GM15510 (cell line): ENCODE results near the gene ADNP2.

ENCODE experiments used
- POLR2A ChIP-seq: IDR thresholded peaks from 3 replicates; pipeline ENCODE4 v1.6.1; 2011; ENCODE audit warnings: borderline replicate concordance; ENCODE audit not compliant: insufficient read length; ENCODE audit errors: extremely low read depth

ADNP2 gene

GRCh38 chr18:80130555-80130954, 21.5 kb downstream of the ADNP2 start:
- TF ChIP-seq POLR2A, result no peak

DNA sequence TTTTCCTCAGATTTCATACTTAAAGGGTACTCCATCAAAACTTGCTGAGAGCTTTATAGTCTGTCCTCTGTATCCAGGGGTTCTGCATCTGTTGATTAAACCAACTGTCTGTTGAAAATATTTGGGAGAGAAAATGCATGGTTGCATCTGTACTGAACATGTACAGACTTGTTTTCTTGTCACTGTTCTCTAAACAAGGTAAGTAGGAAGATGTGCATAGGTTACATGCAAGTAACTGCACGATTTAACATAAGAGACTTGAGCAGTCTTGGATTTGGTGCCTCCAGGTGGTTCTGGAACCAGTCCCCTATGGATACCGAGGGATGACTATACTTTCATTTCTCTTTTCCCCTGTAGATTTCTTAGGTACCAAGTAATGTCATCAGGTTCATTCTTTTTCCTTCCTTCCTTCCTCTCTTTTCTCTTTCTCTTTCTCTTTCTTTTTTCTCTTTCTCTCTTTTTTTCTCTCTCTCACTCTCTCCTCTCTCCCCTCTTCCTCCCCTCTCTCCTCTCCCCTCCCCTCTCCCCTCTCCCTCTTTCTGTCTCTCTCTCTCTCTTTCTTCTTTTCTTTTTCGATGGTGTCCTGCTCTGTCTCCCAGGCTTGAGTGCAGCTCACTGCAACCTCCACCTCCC, 23.2 kb downstream of the ADNP2 start:
- TF ChIP-seq POLR2A, result no peak

DNA sequence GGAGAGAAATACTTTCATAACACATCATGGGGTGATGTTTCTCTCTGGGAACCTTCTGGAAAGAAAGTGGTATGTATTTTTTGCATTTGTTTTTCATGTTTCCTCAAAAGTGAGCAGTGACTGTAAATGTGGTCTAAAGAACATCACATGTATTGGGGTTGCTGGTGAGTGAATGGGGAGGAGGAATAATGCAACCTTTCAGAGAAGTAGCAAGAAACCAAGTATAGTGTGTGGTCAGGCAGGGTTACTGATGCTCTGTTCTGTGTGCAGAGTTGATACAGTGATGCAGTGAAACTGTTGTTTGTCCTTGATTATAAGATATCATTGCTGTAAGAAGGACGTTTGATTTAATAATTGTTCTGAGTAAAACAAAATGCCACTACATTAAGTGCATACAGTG, 24.1 kb downstream of the ADNP2 start:
- no peak for TF ChIP-seq POLR2A

DNA sequence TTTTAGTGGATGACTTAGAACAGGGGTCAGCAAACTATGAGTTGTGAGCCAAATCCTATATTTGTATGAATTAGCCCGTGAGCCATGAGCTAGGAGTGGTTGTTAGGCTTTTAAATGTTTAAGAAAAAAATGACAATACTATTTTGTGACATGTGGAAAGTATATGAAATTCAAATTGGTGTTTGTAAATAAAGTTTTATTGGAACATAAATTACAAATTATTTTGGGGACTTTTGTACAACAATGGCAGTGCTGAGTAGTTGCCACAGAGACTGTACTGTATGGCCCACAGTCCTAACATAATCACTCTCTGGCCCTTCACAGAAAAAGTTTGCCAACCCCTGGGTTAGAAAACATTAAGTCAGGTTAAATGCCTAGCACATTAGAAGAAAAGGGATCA, 26.1 kb downstream of the ADNP2 start:
- no peak for TF ChIP-seq POLR2A

GRCh38 chr18:80136679-80137078, 27.6 kb downstream of the ADNP2 start:
- no peak for TF ChIP-seq POLR2A

DNA sequence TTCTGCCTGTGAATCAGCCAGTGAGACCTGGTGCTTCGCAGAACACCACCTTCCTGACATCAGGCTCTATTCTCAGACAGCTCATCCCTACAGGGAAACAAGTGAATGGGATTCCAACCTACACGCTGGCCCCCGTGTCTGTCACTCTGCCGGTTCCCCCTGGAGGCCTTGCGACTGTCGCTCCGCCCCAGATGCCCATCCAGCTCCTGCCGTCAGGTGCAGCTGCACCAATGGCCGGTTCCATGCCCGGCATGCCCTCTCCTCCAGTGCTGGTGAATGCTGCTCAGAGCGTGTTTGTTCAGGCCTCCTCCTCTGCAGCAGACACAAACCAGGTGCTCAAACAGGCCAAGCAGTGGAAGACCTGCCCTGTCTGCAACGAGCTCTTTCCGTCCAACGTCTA, 28.1 kb downstream of the ADNP2 start:
- TF ChIP-seq POLR2A, result no peak

- no peak for TF ChIP-seq POLR2A
Measured at GRCh38 chr18:80137976-80138375, 28.9 kb downstream of the ADNP2 start.

DNA sequence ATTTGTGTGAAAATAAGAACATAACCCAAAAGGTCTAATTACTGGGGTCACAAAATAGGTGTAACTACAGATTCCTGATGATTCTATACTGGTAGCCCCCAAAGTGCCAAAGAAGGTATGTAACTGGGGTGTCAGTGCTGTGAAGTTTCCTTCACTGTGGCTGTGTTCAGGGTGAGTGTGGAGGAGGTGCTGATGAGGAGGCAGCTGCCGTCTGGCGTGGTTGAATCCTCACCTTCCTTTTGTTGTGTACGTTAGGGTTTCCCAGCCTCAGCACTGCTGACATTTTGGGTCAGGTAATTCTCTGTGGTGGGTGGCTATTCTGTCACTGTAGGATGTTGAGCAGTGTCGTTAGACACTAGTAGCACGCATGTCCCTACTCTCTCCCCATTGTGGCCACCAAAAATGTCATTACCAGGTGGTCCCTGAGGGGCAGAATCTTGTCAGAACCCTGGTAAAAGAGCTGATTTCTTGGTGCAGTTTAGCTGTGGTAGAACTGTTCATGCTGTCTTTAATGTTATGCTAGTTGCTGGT, 31.5 kb downstream of the ADNP2 start:
- no peak for TF ChIP-seq POLR2A

GRCh38 chr18:80143881-80144280, 34.8 kb downstream of the ADNP2 start:
- TF ChIP-seq POLR2A, result no peak

DNA sequence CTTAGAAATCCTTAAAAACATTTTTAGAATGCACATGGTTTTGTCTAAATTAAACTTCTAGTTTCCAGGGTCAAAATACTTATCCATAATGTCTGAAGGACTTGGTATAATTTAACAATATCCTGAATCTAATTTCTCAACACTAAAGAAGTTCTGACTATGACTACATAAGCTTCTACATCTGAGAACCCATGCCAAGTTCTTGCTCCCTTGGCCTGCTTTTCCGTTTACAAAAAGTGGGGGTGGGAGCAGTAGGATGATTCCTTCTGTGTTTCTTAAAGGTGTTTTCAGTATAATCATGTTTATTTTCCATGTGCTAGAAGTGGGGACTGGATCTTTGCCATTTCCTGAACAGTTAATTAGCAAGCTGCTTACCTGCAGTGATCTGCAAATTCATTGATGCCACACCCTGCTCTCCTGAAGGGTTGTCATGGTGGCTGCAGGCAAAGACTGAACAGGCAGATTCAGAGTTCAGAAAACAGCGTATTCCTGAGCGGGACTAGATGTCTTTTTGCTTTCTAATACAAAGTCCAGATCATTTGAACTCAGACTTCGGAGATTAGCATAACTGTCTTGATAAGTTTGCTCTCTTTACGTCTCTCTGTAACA, 36.2 kb downstream of the ADNP2 start:
- TF ChIP-seq POLR2A, result no peak

GRCh38 chr18:80147037-80147417, 38.0 kb downstream of the ADNP2 start:
- no peak for TF ChIP-seq POLR2A

DNA sequence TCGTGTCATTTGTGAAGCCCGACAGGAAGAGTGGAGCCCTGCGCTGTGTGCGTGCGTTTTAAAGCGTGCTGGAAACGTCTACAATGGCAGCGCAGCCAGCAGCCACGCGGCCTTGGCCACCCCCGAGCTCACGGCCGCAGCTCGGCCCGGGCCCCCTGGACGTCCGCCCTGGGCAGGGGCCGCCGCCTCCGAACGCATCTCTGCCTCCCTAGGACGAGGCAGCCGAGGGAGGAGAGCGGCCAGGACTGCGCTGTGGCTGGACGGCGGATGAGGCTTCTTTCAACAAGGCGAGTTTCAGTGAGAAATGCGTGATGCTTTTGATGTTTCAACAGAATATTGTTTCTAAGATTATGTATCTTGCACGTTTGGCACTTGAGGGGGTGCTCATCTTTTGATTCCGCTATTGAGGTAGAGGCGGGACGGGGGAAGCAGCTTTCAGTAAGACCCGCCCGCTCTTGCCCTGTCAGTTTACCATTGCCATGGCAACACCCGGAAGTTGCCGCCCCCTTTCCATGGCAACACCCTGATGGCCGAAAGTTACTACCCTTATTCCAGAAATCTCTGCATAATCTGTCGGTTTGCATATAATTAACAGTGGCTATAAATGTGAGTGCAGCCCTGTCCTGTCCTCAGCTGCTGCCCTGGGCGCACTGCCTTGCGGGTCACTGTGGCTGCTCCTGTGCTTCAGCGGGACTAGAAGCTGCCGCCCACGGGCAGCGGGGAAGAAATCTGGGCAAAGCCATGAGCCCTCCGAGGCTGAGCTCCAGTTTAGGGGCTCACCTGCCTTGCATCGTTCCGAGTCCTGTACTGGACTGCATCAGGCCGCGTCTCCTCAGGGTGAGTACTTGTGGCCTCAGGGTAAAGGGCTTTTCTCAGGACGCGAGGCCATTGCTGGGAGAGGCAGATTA, 38.6 kb downstream of the ADNP2 start:
- TF ChIP-seq POLR2A, result peak; percentile 60

DNA sequence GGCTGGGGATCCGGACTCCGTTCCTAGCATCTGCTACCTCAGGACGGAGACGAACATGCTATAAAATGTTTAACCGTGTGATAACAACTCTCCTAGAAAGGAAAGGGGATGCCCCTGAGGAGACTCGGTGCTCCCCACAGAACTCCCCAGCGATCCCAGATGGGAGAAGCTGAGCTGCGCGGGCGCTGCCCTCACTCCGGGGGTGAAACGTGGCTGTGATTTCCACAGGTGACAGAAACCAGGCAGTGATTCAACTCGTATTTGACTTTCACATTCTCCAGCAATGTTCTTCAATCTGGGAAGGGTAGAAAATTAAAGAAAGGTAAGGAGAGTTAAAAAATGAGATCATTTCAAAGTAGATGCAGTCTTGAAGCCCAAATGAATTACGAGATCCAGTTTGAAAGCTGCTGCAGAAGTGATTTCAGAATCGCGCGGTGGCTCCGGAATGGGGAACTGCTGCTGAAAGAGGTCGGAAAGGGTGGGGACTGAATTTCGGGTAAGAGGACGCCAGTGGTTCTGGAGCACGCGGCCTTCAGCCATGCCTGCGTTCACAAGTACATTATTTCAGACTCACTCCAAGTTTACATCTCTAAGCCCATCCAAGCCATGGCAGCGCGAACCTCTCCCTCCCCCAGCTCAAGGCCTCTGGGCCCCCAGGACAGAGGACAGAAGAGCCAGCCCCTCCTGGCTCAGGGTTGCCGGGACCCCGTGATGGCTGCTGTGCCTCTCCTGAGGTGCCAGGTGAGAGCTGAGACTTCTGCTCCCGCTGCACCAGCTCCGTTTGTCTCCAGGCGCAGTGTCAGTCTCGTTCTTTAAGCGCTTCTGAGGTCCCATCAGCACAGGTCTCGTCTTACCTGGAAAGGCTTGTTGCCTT, 39.5 kb downstream of the ADNP2 start:
- TF ChIP-seq POLR2A, result no peak

DNA sequence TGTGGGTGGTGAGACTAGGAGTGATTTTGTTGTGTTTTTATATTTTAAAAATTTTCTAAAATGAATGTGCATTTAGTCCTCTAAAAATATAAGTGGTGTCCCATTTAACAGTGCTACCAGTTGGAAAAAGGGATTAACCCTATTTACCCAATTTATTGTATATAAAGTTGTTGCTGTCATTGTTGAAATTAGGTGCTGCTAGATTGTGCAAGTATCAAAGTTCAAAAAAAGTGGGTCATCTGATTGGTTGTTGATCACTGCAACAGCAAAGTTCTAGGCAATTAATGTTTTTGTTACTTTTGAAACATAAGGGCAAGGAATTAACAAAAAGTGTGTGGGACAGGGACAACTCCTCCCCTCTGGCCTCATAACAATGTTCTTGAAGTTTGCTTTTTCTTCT, 40.6 kb downstream of the ADNP2 start:
- TF ChIP-seq POLR2A, result no peak
